Naive B cell (primary cell): ENCODE measurements around the gene MAP2K2. TPM values are rescaled to one million over a fixed set of nuclear protein-coding genes. Genes with fewer than 3 reads are reported as not detected.

Source experiments
- ATAC-seq, 2 donors: fragments of 150-1000 bp; cut with Tn5 transposase; 2 replicates each; pipeline ENCODE4 v1.10.0; 2021; ENCODE audit warnings: low read depth in 2 of 2, mild to moderate bottlenecking in 2 of 2, moderate library complexity in 2 of 2
- DNase-seq: peaks from one replicate; pipeline ENCODE4 v3.0.0; 2022
- H3K27ac Mint-ChIP-seq, 6 donors: one replicate each; pipeline ENCODE4 v1.8.0; 2020 to 2022; ENCODE audit warnings: mild to moderate bottlenecking in 6 of 6, mixed read lengths in 6 of 6, moderate library complexity in 5 of 6, inconsistent platforms in 2 of 6
- H3K27me3 Mint-ChIP-seq, 3 donors: one replicate each; pipeline ENCODE4 v1.8.0; 2021 to 2022; ENCODE audit warnings: mixed read lengths in 3 of 3, mild to moderate bottlenecking in 1 of 3
- H3K36me3 Mint-ChIP-seq, 2 donors: one replicate each; pipeline ENCODE4 v1.8.0; 2020 to 2022; ENCODE audit warnings: mixed read lengths in 2 of 2, inconsistent platforms in 1 of 2, mild to moderate bottlenecking in 1 of 2
- H3K4me1 Mint-ChIP-seq, 3 donors: one replicate each; pipeline ENCODE4 v1.8.0; 2020 to 2022; ENCODE audit warnings: mixed read lengths in 3 of 3, inconsistent platforms in 1 of 3, mild to moderate bottlenecking in 1 of 3, moderate library complexity in 1 of 3
- H3K4me3 Mint-ChIP-seq, 8 donors: one replicate each; pipeline ENCODE4 v1.8.0; 2020 to 2022; ENCODE audit warnings: mild to moderate bottlenecking in 8 of 8, mixed read lengths in 8 of 8, moderate library complexity in 8 of 8, inconsistent platforms in 2 of 8
- H3K9me3 Mint-ChIP-seq, 7 donors: one replicate each; pipeline ENCODE4 v1.8.0; 2020 to 2022; ENCODE audit warnings: mixed read lengths in 7 of 7, mild to moderate bottlenecking in 5 of 7, inconsistent platforms in 2 of 7, moderate library complexity in 1 of 7
- polyA plus RNA-seq, 6 donors: library from polyadenylated mRNA; unstranded; fragments of 300-500 nt; fragmentation: Illumina TruSeq; gene quantifications; one replicate each; pipeline ENCODE4 v1.2.3, GENCODE V29; 2021; ENCODE audit warnings: low read depth in 6 of 6

Gene MAP2K2
- polyA plus RNA-seq, 6 donors from 2014 or later = 50.3 to 88.0 (median 69.5) TPM

GRCh38 chr19:4090356-4091220 is 33.3 kb downstream of the MAP2K2 start:
- H3K9me3 Mint-ChIP-seq = no peaks in the 10 kb centered on the region
- no peaks in the 10 kb centered on the region for H3K36me3 Mint-ChIP-seq
- H3K27me3 Mint-ChIP-seq = no peaks in the 10 kb centered on the region
- peaks cover 11 to 34% (median 15%) of the 10 kb centered on the region in 3 donors for H3K4me1 Mint-ChIP-seq
- ATAC-seq = no peak
- no peak for DNase-seq
- no peak overlapping the region for H3K4me3 Mint-ChIP-seq
- H3K27ac Mint-ChIP-seq = no peak overlapping the region

- peaks cover 11 to 34% (median 15%) of the 10 kb centered on the region in 3 donors for H3K4me1 Mint-ChIP-seq
- DNase-seq (no peak), ATAC-seq (no peak)
- H3K4me3 Mint-ChIP-seq = peak overlapping the region in 7 of 8 donors; percentile 42 to 91 (median 75)
- no peaks in the 10 kb centered on the region for H3K9me3 Mint-ChIP-seq
- H3K27ac Mint-ChIP-seq = peak overlapping the region in 3 of 6 donors; percentile 68 to 94 (median 82)
- no peaks in the 10 kb centered on the region for H3K27me3 Mint-ChIP-seq
- no peaks in the 10 kb centered on the region for H3K36me3 Mint-ChIP-seq
Measured at GRCh38 chr19:4089946-4090345, 34.0 kb downstream of the MAP2K2 start.

- DNase-seq (peak; percentile 16), ATAC-seq (peak; percentile 60 to 63)
- Mint-ChIP-seq H3K4me3 (peak overlapping the region; percentile 60 to 91 (median 81)), H3K27ac (peak overlapping the region; percentile 19 to 94 (median 80)), H3K4me1 (peaks cover 14 to 38% (median 18%) of the 10 kb centered on the region in 3 donors), H3K27me3 (no peaks in the 10 kb centered on the region), H3K36me3 (no peaks in the 10 kb centered on the region), H3K9me3 (no peaks in the 10 kb centered on the region)
Measured at GRCh38 chr19:4089400-4089908, 34.5 kb downstream of the MAP2K2 start.

GRCh38 chr19:4088975-4089374 is 34.9 kb downstream of the MAP2K2 start:
- ATAC-seq (peak; percentile 56), DNase-seq (no peak)
- Mint-ChIP-seq H3K4me3 (peak overlapping the region; percentile 60 to 91 (median 81)), H3K4me1 (peaks cover 17 to 41% (median 22%) of the 10 kb centered on the region in 3 donors), H3K27me3 (no peaks in the 10 kb centered on the region), H3K9me3 (no peaks in the 10 kb centered on the region), H3K27ac (peak overlapping the region; percentile 19 to 94 (median 80)), H3K36me3 (no peaks in the 10 kb centered on the region)

- DNase-seq (no peak), ATAC-seq (no peak)
- no peaks in the 10 kb centered on the region for H3K27me3 Mint-ChIP-seq
- H3K9me3 Mint-ChIP-seq = no peaks in the 10 kb centered on the region
- peak overlapping the region in 3 of 8 donors; percentile 50 to 80 (median 54) for H3K4me3 Mint-ChIP-seq
- H3K27ac Mint-ChIP-seq = peak overlapping the region in 1 of 6 donors; percentile 34
- H3K36me3 Mint-ChIP-seq = no peaks in the 10 kb centered on the region
- peaks cover 17 to 42% (median 28%) of the 10 kb centered on the region in 3 donors for H3K4me1 Mint-ChIP-seq
Measured at GRCh38 chr19:4087787-4088679, 35.9 kb downstream of the MAP2K2 start.

GRCh38 chr19:4086411-4086867 is 37.5 kb downstream of the MAP2K2 start:
- ATAC-seq (no peak), DNase-seq (no peak)
- H3K36me3 Mint-ChIP-seq = no peaks in the 10 kb centered on the region
- H3K9me3 Mint-ChIP-seq = no peaks in the 10 kb centered on the region
- peaks cover 17 to 45% (median 28%) of the 10 kb centered on the region in 3 donors for H3K4me1 Mint-ChIP-seq
- H3K4me3 Mint-ChIP-seq = peak overlapping the region in 2 of 8 donors; percentile 61 to 63
- H3K27me3 Mint-ChIP-seq = no peaks in the 10 kb centered on the region
- peak overlapping the region in 3 of 6 donors; percentile 42 to 88 (median 72) for H3K27ac Mint-ChIP-seq

- DNase-seq (no peak), ATAC-seq (no peak)
- Mint-ChIP-seq H3K27me3 (no peaks in the 10 kb centered on the region), H3K4me3 (peak overlapping the region in 7 of 8 donors; percentile 40 to 89 (median 75)), H3K4me1 (peaks cover 17 to 40% (median 26%) of the 10 kb centered on the region in 3 donors), H3K9me3 (no peaks in the 10 kb centered on the region), H3K36me3 (no peaks in the 10 kb centered on the region), H3K27ac (peak overlapping the region; percentile 61 to 96 (median 88))
Measured at GRCh38 chr19:4084547-4084877, 39.4 kb downstream of the MAP2K2 start.

GRCh38 chr19:4083677-4084546 is 40.0 kb downstream of the MAP2K2 start:
- H3K4me1 Mint-ChIP-seq = peaks cover 13 to 34% (median 20%) of the 10 kb centered on the region in 3 donors
- ATAC-seq (peak; percentile 56 to 68), DNase-seq (no peak)
- H3K9me3 Mint-ChIP-seq = no peaks in the 10 kb centered on the region
- H3K36me3 Mint-ChIP-seq = no peaks in the 10 kb centered on the region
- H3K27ac Mint-ChIP-seq = peak overlapping the region in 5 of 6 donors; percentile 84 to 96 (median 88)
- peak overlapping the region in 7 of 8 donors; percentile 40 to 89 (median 75) for H3K4me3 Mint-ChIP-seq
- H3K27me3 Mint-ChIP-seq = no peaks in the 10 kb centered on the region

GRCh38 chr19:4082172-4082571 is 41.8 kb downstream of the MAP2K2 start:
- H3K36me3 Mint-ChIP-seq = no peaks in the 10 kb centered on the region
- no peak overlapping the region for H3K4me3 Mint-ChIP-seq
- DNase-seq = no peak
- peak overlapping the region in 1 of 6 donors; percentile 14 for H3K27ac Mint-ChIP-seq
- peaks cover 12 to 31% (median 24%) of the 10 kb centered on the region in 3 donors for H3K4me1 Mint-ChIP-seq
- no peaks in the 10 kb centered on the region for H3K27me3 Mint-ChIP-seq
- no peak for ATAC-seq
- no peaks in the 10 kb centered on the region for H3K9me3 Mint-ChIP-seq

GRCh38 chr19:4081441-4082129 is 42.3 kb downstream of the MAP2K2 start:
- ATAC-seq (no peak), DNase-seq (no peak)
- H3K9me3 Mint-ChIP-seq = no peaks in the 10 kb centered on the region
- no peaks in the 10 kb centered on the region for H3K36me3 Mint-ChIP-seq
- peak overlapping the region in 1 of 6 donors; percentile 33 for H3K27ac Mint-ChIP-seq
- peaks cover 15 to 36% (median 28%) of the 10 kb centered on the region in 3 donors for H3K4me1 Mint-ChIP-seq
- no peak overlapping the region for H3K4me3 Mint-ChIP-seq
- no peaks in the 10 kb centered on the region for H3K27me3 Mint-ChIP-seq

- no peak for DNase-seq
- ATAC-seq = no peak
- no peaks in the 10 kb centered on the region for H3K36me3 Mint-ChIP-seq
- H3K4me1 Mint-ChIP-seq = peaks cover 15 to 31% (median 28%) of the 10 kb centered on the region in 3 donors
- H3K27ac Mint-ChIP-seq = peak overlapping the region in 1 of 6 donors; percentile 54
- H3K4me3 Mint-ChIP-seq = peak overlapping the region in 1 of 8 donors; percentile 44
- no peaks in the 10 kb centered on the region for H3K9me3 Mint-ChIP-seq
- no peaks in the 10 kb centered on the region for H3K27me3 Mint-ChIP-seq
Measured at GRCh38 chr19:4080473-4080872, 43.4 kb downstream of the MAP2K2 start.
